Uterus (tissue), 4 donors: ENCODE results near the gene HSFX3. TPM values are rescaled to one million over a fixed set of nuclear protein-coding genes. Genes with fewer than 3 reads are reported as not detected.
"Not testable (repeated sequence)": the region's sequence is repeated elsewhere in the genome, so short reads cannot be mapped to it uniquely, and the experiment has no call there.

Experiments
- DNase-seq, 2 donors: peaks; one replicate each; pipeline ENCODE4 v3.0.0-alpha.2; 2019 to 2020
- H3K27ac ChIP-seq, 2 donors: fragments of 200-600 bp; sonication (generic); 1 replicate in 1 of 2; 2 replicates in 1 of 2; pipeline ENCODE4 v1.5.1; 2016 to 2018
- H3K27me3 ChIP-seq, 2 donors: fragments of 200-600 bp; sonication (generic); one replicate each; pipeline ENCODE4 v1.5.1; 2018 to 2019; ENCODE audit warnings: control low read depth in 1 of 2
- H3K36me3 ChIP-seq, 2 donors: fragments of 200-600 bp; sonication (generic); one replicate each; pipeline ENCODE4 v1.5.1; 2019; ENCODE audit warnings: control low read depth in 1 of 2
- H3K4me1 ChIP-seq, 2 donors: fragments of 200-600 bp; sonication (generic); one replicate each; pipeline ENCODE4 v1.5.1; 2018 to 2019; ENCODE audit warnings: control low read depth in 1 of 2
- H3K4me3 ChIP-seq, 2 donors: fragments of 200-600 bp; sonication (generic); 1 replicate in 1 of 2; 2 replicates in 1 of 2; pipeline ENCODE4 v1.5.1; 2018 to 2019; ENCODE audit warnings: mild to moderate bottlenecking in 1 of 2
- H3K9me3 ChIP-seq, 2 donors: fragments of 200-600 bp; sonication (generic); one replicate each; pipeline ENCODE4 v1.5.1; 2019; ENCODE audit warnings: control low read depth in 1 of 2
- CTCF ChIP-seq, 4 experiments: fragments of 200-600 bp in 2 of 4; fragments of 450-650 bp in 2 of 4; sonication (generic) in 2 of 4; IDR thresholded peaks; one replicate each; pipeline ENCODE4 v1.5.1; 2016 to 2019; ENCODE audit warnings: antibody characterized with exemption in 4 of 4, mild to moderate bottlenecking in 2 of 4, moderate library complexity in 1 of 4
- POLR2A ChIP-seq, 2 donors: fragments of 450-650 bp; IDR thresholded peaks; one replicate each; pipeline ENCODE4 v1.6.1; 2016; ENCODE audit warnings: antibody characterized with exemption in 2 of 2, mild to moderate bottlenecking in 1 of 2, moderate library complexity in 1 of 2
- intact Hi-C: fragments of 100-400 bp; cut with DNase I; formaldehyde crosslinking; loops from one replicate; pipeline ENCODE4 v1.15.1; 2023; ENCODE audit warnings: low total_unique reads
- total RNA-seq, 4 donors: library from RNA; depleted of rRNA in 3 of 4; stranded (reverse); fragments of >200 nt in 3 of 4; gene quantifications; one replicate each; pipeline versions ENCODE4 v1.1.0 to v1.2.4, GENCODE V29; 2014 to 2023
- donor health status: DM: yes; HTN: yes; CAD: no.

HSFX3 gene, protein sequence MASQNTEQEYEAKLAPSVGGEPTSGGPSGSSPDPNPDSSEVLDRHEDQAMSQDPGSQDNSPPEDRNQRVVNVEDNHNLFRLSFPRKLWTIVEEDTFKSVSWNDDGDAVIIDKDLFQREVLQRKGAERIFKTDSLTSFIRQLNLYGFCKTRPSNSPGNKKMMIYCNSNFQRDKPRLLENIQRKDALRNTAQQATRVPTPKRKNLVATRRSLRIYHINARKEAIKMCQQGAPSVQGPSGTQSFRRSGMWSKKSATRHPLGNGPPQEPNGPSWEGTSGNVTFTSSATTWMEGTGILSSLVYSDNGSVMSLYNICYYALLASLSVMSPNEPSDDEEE
- not detected for total RNA-seq

DNA sequence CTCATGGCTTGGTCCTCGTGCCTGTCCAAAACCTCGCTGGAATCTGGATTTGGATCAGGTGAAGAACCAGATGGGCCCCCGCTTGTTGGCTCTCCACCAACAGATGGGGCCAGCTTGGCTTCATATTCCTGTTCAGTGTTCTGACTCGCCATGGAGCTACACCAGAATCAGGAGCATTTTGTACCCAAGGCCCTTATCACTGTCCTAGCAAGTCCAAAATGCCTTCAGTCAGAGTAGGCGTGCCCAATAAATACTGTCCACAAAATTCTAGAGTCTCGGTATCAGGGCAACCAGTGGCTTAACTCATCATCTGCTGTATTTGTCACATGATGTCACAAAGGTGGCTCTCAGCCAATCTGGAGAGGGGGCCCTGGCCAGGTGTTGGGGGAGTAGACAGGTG lies at the start of gene HSFX3:
Gene HSFX3, minus strand, starts transcription at position 224 of the 400 bp plus-strand sequence. Its CDS starts 72 bp downstream, at position 152.
- H3K36me3 ChIP-seq, H3K27me3 ChIP-seq, H3K27ac ChIP-seq, intact Hi-C loops, H3K4me3 ChIP-seq, H3K4me1 ChIP-seq, H3K9me3 ChIP-seq, DNase-seq: not testable (repeated sequence)

- H3K4me1 ChIP-seq, intact Hi-C loops, DNase-seq, H3K36me3 ChIP-seq, H3K27ac ChIP-seq, H3K9me3 ChIP-seq, H3K4me3 ChIP-seq, H3K27me3 ChIP-seq: not testable (repeated sequence)
These were observed 48.9 kb upstream of the HSFX3 start for GRCh38 chrX:149598603-149599002.

DNA sequence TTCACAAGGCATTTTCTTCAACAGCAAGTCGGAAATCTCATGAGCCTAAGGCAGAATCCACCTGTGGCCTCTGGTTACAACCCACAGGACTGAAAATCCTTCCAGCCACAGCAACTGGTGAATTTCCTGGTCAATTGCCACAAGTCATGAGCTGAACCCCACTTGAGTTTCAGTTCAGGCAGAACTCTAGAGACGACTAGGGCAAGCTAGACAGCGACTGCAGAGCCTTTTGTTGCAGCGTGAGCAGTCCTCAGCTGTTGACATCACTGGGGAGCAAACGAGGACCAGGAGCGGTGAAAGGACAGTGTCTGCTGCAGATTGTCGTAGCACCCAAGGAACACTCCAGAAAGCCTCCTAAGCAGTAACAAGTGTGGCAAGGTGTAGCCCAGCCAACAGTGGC lies 46.2 kb upstream of the HSFX3 start:
- H3K9me3 ChIP-seq, H3K4me1 ChIP-seq, H3K36me3 ChIP-seq, H3K27me3 ChIP-seq, DNase-seq, H3K4me3 ChIP-seq, intact Hi-C loops, H3K27ac ChIP-seq: not testable (repeated sequence)

DNA sequence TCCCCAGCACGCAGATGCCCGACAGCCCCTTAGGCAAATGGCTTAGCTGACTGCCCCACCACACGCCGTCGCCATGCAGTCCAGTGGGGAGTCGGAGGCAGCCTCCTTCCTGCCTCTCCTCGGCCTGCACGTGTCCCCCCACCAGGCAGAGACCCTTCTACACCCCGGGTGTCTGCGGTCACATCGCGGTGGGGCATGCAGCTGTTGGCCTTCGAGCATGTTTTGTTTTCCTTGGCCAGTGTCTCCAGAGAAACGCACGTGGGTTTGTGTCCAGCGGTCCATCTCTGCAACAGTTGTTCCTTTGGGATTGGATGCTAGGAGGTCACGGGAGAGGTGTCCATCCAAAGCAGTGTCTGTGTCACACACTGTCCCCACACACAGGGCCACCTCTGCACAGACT lies 45.5 kb upstream of the HSFX3 start, which contains the start of gene HSFX2:
Gene HSFX2, minus strand, starts transcription at position 101 of the 400 bp plus-strand sequence. CDS start 614 bp downstream, outside the sequence.
- intact Hi-C loops, H3K4me3 ChIP-seq, H3K27me3 ChIP-seq, H3K36me3 ChIP-seq, H3K4me1 ChIP-seq, H3K9me3 ChIP-seq, DNase-seq, H3K27ac ChIP-seq: not testable (repeated sequence)

DNA sequence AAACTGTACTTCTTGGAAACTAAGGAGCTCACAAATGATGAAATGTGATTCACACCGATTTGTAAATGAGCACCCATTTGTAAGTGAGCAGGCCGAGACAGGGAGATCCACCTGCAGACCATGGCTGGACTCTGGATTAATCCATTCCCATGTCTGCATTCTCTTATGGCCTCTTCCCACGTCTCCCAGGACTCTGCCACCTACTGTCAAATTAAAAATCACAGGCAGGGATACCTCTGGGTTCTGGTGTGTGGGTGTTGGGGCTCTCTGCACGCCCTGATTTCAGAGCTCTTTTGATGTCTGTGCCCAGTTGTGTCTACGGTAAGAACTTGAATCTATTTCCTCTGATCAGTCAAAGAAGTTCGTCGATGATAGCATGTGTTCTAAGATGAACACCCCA lies 41.3 kb upstream of the HSFX3 start:
- intact Hi-C loops, H3K4me3 ChIP-seq, H3K27ac ChIP-seq, H3K9me3 ChIP-seq, DNase-seq, H3K36me3 ChIP-seq, H3K27me3 ChIP-seq, H3K4me1 ChIP-seq: not testable (repeated sequence)

GRCh38 chrX:149587359-149587758 lies 37.6 kb upstream of the HSFX3 start, which contains the start of gene MAGEA9B:
TSS of gene MAGEA9B (minus strand) at chrX:149587459. CDS start at chrX:149583179, 4,280 bp downstream.
- H3K4me1 ChIP-seq, DNase-seq, intact Hi-C loops, H3K27me3 ChIP-seq, H3K36me3 ChIP-seq, H3K4me3 ChIP-seq, H3K9me3 ChIP-seq, H3K27ac ChIP-seq: not testable (repeated sequence)

DNA sequence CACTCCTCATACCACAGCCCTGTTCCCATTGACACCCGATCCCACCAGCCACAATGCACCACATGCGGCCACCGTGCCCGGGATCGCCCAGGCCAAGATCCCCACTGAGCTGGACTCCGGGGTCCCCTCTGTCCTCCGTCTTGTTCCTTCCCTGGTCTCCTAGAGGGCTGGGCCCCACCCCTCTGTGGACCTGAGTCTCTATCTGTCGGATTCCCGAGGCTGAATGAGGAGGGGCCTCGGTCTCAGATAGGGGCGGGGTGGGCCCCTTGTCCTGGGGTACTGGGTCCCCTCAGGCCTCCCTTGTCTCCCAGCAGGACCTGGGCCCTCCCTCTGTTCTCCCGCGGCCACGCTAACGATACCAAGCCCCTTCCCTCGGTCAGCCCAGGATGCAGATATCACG lies 35.9 kb upstream of the HSFX3 start:
- H3K36me3 ChIP-seq, H3K4me1 ChIP-seq, DNase-seq, intact Hi-C loops, H3K4me3 ChIP-seq, H3K27me3 ChIP-seq, H3K9me3 ChIP-seq, H3K27ac ChIP-seq: not testable (repeated sequence)

- intact Hi-C loops, H3K27me3 ChIP-seq, H3K4me3 ChIP-seq, H3K4me1 ChIP-seq, H3K9me3 ChIP-seq, H3K36me3 ChIP-seq, DNase-seq, H3K27ac ChIP-seq: not testable (repeated sequence)
These were observed 23.7 kb upstream of the HSFX3 start for GRCh38 chrX:149573456-149573855.

- TF ChIP-seq POLR2A (IDR thresholded peaks at IDR 0.05): no peak
- TF ChIP-seq CTCF (IDR thresholded peaks at IDR 0.05): no peak
- H3K4me1 ChIP-seq: no peaks in the 10 kb centered on the region
- intact Hi-C loops: no loop called here
- H3K4me3 ChIP-seq: no peak overlapping the region
- DNase-seq: no peak
- H3K9me3 ChIP-seq: no peaks in the 10 kb centered on the region
- H3K36me3 ChIP-seq: no peaks in the 10 kb centered on the region
- H3K27ac ChIP-seq: no peak overlapping the region
- no peaks in the 10 kb centered on the region for H3K27me3 ChIP-seq
These were observed 23.0 kb upstream of the HSFX3 start for GRCh38 chrX:149572743-149573142.
